ENCODE measurements around the gene AMN1.
A peak's percentile ranks its signal among the peaks of the same experiment; 100 is the strongest.
"Not testable (repeated sequence)": the region's sequence is repeated elsewhere in the genome, so short reads cannot be mapped to it uniquely, and the experiment has no call there.

Gene AMN1

DNA sequence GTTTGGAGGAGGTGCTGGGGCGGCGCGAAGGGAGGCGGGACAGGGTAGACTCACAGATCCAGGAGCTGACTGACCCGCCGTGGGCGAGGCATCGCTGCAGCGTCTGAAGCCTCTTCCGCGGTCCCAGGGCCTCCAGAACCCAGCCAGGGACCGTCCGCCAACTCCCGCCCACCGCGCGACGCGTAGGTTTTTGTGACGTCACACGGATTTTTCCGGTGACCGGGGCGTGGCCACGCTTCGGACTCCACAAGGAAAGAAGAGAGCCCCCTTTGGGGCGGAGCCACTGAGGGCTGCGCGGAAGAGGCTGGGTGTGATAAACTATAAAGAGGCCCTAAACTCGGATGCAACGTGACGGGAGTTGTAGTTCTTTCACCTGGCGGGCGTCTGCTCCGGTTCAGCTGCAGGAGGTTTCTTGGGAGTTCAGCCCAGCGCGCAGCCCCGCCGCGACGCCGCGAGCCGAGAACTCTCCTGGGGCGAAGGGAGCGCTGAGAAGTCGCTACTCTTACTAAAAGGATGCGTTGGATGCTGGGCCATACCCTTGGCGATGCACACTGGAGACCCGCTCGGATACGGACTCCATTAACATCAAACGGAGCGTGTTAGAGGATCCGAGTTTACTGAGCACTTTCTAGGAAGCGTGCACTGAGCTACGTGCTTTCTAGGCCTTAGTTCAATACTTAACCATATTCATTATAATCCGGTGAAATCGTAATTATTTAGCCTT, at the start of gene AMN1:
Gene AMN1, minus strand, starts transcription at position 105 of the 724 bp plus-strand sequence. Its CDS starts 13 bp downstream, at position 92.
- peak; percentile 97 for DNase-seq (ENCODE audit: low read depth)

DNA sequence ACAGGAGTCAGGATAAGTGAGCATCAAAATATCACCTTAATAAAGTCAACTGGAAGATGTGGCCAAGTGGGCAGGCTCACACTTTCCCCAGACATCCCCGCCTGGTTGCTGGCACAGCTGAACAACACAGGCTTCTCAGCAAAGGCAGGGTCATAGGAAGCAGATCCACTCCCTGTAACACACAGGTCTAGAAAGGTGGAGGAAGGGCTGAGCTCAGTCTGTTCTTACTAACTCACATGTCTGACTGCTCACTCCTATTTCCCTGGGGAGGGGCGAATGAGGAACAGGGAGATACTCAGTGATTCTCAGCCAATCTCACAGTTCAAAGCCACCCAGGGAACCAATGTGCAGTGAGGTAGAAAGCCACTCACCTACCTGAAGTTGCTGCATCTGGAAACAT, 45.0 kb upstream of the AMN1 start:
- no peak for DNase-seq (ENCODE audit: low read depth)

DNA sequence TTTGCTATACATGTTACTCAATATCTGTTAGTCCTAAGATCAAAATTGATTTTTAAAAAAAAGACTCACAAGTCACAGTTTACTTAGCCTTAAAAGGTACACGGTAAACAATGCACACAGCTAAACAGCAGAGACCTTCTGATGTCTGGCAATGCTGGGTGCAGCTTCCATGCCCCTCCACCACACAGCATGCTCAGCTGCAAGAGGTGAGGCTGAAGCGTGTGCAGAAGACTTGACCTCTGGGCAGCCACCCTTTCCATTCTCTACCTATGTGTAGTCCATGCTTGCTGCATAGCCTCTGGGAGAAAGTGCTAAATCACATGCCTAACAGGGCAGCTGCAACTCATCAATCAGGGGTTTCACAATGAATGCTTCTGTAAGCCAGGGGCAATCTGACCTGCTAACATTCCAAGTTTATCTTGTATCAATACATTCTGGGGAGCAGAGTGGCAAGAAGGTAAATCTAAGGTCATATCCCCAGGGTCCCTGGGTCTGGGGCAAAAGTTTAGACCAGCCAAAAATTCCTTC, 44.5 kb upstream of the AMN1 start:
- DNase-seq (ENCODE audit: low read depth) = no peak

DNA sequence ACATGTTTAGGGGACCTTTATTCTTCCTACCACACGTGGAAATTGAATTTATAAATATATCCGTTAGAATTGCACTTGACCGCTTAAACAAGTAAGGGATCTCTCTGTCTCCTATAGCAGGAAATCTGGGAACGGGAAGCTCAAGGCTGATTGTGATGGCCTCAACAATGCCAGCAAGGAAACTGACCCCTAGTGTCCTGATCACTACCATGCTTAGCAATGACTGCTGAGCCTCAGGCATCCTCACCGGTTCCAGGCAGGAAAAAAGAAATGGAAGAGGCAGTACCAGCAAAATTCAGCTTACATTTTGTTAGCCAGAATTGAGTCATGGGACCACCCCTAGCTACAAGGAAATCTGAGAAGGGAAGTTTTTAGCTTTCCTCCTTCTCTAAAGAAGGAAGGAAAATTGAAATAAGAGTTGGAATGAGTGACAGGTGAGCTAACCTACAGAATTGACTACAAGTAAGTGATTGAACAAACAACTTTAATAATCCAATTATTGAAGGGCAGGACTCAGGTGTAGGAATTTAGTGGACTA, 43.9 kb upstream of the AMN1 start:
- DNase-seq (ENCODE audit: low read depth) = no peak

DNA sequence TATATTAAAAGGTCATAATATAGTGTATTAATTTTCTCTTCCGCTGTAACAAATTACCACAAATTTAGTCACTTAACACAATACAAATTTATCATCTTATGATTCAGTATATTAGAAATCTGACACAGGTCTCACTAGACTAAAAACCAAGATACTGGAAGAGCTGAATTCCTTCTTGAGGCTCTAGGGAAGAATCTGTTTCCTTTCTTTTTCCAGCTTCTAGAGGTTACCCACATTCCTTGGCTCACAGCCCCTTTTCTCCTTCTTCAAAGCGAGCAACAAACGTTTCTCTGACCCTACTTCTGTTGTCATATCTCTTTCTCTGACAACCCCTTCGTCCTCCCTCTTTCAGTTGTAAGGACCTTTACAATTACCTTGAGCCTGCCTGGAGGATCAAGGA, 43.4 kb upstream of the AMN1 start:
- no peak for DNase-seq (ENCODE audit: low read depth)

DNA sequence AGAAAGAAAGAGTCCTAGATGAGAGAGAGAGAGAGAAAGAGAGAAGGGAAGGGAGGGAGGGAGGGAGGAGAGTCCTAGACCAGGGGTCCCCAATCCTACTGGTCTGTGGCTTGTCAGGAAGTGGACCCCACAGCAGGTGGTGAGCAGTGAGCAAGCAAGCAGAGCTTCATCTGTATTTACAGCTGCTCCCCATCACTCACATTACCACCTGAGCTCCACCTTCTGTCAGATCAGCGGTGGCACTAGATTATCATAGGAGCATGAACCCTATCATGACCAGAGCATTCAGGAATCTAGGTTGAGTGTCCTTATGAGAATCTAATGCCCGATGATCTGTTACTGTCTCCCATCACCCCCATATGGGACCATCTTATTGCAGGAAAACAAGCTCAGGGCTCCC, 39.2 kb upstream of the AMN1 start:
- no peak for DNase-seq (ENCODE audit: low read depth)

DNA sequence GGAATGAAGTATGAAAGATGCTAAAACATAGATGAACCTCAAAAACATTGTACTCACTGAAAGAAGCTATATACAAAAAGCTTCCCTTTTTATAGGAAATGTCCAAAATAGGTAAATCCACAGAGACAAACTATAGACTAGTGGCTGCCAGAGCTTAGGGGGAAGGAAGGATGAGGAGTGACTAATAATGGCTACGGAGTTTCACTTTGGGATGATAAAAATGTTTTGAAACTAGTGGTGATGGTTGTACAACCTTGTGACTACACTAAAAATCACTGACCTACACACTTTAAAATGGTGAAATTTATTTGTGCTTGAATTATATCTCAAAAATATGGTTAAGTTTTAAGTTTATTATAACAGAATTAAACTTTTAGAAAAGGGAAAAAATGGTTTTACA, 37.1 kb upstream of the AMN1 start:
- no peak for DNase-seq (ENCODE audit: low read depth)

DNA sequence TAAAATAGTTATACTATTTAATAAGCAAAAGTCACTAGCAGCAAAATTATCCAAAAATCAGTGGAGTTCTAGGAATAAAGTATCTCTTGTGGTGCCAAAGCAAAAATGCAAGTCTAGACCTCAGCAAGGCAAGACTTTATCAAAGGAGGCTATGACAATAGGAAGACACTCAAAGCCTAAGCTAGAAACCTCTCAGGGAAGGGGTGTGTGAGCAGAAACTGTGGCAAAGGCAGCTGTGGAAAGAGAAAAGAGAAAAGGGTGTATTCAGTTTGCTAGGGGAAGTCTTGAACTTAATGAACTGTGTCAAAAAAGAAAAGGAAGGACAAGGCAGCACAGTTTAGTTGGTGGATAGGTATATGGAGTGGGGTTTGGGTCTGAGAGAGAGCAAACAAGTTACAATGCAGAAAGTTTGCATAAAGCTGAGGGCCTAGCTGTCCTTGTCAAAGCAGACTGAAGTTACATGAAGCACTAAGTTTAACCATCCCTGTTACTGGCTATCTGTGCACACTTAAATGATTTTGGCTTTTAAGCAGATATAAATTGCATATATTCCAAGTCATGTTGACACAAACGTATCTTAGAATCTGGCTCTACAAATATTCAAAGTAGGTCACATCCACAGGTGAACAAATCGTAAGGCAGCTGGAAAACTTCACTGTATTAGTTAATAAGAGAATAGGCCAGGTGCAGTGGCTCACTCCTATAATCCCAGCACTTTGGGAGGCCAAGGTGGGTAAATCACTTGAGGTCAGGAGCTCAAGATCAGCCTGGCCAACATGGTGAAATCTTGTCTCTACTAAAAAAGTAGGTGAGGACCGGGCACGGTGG, 31.0 kb upstream of the AMN1 start:
- DNase-seq (ENCODE audit: low read depth) = no peak

DNA sequence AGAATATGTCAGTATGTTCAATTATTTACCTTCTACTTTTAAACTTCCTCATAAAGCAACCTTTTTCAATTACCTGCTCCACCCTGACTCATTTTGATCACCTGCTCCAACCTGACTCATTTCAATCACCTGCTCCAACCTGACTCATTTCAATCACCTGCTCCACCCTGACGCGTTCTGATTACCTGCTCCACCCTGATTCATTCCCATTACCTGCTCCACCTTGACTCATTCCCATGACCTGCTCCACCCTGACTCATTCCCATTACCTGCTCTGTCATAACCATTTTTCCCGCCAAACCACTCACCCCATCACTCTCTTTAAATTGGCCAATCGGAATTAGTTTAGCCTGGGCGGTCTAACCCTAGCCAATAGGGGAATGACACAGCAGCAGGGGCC, 29.5 kb upstream of the AMN1 start:
- not testable (repeated sequence) for DNase-seq (ENCODE audit: low read depth)

DNA sequence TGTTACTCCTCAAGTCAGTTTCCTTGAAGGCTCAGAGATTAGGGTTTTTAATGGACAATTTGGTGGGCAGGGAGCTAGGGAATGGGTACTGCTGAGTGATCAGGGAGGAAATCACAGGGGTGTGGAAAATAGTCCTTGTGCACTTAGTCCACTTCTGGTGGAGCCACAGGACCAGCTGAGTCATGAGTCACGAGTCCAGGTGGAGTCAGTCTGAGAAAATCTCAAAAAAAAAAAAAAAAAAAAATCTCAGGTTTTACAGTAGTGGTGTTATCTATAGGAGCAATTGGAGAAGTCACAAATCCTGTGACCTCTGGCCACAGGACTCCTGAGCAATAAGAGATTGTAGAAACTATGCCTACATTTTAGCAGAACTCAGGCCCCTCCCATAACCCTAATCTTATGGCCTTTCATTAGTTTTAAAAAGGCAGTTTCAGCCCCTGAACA, 28.2 kb upstream of the AMN1 start:
- no peak for DNase-seq (ENCODE audit: low read depth)

DNA sequence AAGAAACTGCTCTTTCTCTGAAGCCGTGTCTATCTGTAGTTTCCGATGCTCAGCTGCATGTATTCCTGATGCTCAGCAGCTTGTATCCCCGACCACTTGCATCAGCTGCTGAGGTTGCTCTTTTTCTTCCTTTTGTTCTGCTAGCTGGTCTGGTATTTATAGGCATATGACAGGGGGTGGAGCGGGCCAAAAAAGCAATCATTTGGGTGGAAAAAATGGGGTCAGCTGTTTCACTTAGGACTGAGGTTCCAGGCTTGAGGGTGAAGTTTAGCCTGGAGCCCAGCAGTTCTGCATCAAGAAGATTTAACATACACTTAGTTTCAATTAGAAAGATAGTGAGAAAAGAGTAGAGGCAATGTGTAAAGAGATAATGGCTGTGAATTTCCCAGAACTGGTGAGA, 23.6 kb upstream of the AMN1 start:
- DNase-seq (ENCODE audit: low read depth) = no peak

DNA sequence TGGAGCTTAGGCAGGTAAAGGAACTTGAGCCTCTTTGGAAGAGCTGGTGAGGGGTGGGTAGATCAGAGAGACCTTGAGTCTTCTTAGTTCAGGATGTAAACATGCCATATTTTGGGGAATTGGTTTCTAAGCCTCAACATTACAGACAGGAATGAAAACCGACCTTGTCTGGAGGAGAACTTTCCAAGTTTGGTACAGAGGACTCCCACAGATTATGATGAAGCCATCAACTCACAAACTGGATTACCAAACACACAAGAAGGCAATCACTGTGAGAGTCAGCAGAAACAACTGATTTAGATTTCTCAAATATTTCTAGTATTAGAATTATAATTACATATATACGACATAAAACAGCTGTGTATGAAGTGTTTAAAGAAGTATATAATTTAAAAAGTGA, 22.3 kb upstream of the AMN1 start:
- no peak for DNase-seq (ENCODE audit: low read depth)

DNA sequence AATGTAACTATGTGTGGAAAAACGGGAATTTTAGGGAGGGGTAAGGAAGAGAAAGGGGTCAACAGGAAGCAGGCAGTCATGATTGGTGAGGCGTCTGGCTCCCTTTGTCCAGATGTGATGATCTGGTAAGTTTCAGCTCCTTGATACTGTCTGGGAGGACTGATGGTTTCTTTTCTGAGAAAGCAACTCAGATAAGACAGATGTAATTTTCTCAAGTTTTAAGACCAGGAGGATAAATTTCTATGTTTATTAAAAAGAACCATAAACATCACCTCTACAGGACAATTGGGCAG, 21.9 kb upstream of the AMN1 start:
- no peak for DNase-seq (ENCODE audit: low read depth)

DNA sequence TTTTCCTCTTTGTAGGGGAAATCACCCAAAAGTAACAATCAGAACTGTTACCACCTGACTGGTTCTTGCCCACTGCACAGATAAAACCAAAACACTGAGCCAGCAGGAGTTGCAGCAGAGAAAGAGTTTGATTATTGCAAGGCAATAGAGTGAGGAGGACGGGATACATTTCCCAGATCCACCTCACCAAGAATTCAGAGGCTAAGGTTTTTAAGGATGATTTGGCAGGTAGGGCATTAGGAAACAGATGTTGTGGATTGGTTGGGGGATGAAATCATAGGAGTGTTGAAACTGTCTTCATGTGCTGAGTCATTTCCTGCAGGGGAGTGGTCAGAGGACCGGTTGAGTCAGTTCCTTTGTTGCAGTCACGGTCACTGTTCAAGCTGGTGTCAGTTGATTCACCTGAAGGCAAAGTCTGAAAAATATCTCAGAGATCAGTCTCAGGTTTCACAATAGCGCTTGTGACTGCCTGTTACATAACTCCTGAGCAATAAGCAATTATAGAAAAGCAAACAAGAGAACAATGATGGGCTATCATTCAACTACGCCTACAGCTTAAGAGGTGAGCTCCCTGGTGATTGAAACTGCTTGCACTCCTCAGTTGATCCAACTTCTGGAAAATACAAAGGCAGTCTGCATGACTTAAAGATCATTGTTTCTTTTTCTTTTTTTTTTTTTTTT, 20.3 kb upstream of the AMN1 start:
- DNase-seq (ENCODE audit: low read depth) = peak; percentile 87

DNA sequence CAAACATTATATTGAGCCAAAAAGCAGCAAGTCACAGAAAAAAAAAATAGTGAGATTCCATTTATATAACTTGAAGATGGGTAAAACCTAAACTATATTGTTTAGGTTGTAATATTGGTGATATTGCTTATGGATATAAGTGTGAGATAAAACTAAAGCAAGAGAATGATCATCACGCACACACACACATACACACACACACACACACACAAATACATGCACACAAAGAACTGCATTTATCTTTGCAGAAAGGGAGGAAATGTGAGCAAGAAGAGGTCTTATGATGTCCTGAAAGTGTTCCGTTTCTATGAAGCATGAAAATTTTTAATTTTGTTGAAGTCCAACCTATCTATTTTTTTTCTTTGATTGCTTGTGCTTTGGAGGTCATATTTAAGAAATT, 16.4 kb upstream of the AMN1 start:
- DNase-seq (ENCODE audit: low read depth) = no peak

DNA sequence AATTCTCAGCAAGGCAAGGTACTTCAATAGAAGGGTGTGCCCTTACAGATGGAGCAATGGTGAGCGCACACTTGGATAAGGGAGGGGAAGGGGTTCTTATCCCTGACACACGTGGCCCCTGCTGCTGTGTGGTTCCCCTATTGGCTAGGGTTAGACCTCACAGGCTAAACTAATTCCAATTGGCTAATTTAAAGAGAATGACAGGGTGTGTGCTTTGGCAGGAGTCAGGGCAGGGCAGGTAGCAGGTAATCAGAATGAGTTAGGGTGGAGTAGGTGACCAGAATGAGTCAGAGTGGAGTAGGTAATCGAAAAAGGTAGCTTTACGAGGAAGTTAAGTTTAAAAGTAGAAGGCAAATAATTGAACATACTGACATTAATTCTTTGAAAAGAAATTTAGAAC, 15.5 kb upstream of the AMN1 start:
- DNase-seq (ENCODE audit: low read depth) = not testable (repeated sequence)

DNA sequence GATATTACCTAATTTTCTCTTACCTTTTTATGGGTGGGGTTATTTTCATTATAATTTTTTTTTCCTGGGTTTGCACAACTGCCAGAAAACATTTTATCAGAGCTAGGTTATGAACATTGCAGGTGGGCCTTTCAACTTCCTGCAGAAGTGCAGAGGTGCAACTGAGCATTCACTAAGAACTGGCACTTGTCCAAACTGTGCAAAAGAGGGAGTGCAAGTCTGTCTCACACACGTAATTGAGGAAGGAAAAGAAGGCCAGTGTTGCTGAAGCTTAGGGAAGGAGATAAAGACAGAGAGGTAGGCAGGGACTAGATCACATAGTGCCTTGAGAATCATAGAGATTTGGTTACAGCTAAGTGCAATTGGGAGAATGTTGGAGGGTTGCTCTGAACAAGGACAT, 14.1 kb upstream of the AMN1 start:
- DNase-seq (ENCODE audit: low read depth) = no peak

DNA sequence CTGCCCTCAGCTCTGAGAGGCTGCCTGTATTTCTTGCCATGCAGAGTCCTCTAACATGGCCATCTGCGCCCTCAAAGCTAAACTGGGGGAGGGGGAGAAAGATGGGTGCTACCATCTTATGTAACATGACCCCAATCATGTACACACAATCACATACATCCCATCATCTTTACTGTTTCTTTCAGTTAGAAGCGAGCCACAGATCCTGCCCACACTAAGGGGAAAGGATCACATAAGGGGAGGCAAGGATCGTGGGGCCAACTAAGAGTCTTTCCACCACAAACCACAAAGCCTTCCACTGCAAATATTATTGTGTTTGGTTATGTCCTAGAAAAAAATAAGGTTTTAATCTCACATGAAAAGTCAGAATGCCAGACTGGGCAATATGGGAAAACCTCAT, 11.8 kb upstream of the AMN1 start:
- no peak for DNase-seq (ENCODE audit: low read depth)

DNA sequence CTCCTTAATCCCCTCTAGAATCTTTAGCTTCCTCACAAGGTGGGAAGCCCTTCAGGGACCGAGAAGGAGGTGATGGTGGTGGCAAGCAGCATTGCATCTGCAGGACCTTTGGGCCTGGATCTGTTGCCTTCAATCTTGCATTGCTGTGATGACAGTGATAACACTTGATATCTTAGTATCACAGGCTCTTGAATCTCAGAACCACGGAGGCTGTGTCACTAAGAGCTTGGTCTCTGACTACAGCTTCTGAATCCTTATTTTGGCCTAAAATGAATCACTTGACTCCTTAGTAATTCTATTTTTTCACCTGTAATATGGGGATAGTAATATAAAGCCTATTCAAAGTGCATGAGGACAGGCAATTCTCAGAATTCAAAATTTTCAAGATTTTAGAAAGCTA, 8.9 kb upstream of the AMN1 start:
- DNase-seq (ENCODE audit: low read depth) = no peak

DNA sequence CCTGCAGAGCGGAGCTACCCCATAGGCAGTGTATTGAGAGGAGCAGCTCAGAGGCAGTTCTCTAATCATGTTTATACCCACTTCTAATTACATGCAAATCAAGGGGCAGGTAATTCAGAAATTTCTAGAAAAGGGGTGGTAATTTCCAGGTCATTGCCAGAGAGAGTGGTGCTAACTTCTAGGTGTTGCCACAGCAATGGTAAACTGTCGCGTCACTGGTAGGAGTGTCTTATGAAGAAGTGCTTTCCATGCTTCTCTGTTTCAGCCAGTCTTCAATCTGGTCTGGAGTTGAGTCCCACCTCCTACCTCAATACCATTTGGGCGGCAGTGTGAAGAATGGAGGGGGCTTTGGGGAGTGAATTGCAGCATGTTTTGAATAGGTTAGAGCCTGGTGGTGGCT, 8.5 kb upstream of the AMN1 start:
- DNase-seq (ENCODE audit: low read depth) = no peak

DNA sequence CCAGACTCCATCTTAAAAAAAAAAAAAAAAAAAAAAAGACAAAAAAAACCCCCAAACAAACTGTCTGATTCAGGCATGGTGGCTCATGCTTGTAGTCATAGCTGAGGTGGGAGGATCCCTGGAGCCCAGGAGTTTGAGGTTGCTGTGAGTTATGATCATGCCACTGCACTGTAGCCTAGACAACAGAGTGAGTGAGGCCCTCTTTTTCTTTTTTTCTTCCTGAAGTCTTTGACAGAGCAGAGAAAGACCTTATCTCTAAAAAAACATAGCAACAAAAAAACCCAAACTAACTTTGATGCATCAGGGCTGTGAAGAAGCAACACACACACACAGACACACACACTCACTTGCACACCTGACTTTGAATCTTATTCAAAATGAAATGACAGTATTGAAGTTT, 7.7 kb upstream of the AMN1 start:
- peak; percentile 55 for DNase-seq (ENCODE audit: low read depth)

DNA sequence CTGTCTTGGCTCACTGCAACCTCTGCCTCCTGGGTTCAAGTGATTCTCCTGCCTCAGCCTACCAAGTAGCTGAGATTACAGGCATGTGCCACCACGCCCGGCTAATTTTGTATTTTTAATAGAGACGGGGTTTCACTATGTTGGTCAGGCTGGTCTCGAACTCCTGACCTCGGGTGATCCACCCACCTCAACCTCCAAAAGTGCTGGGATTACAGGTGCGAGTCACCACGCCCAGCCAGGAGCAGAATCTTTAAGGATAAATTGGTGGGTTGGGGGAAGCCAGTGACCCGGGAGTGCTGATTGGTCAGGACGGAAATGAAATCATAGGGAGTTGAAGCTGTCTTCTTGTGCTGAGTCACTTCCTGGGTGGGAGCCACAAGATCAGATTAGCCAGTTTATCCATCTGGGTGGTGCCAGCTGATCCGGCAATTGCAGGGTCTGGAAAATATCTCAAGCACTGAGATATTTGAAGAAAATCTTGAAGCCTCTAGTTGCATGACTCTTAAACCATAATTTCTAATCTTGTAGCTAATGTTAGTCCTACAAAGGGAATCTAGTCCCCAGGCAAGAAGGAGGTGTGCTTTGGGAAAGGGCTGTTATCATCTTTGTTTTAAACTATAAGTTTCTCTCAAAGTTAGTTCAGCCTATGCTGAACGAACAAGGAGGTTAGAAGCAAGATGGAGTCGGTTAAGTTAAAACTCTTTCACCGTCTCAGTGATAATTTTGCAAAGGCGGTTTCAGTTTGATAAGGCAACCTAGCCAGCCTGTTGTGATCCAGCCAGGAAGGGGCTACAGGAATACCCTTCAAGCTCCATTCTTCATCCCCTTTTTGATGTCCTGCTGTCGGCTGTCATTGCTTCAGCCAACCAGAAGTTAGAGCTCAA, 5.0 kb upstream of the AMN1 start:
- DNase-seq (ENCODE audit: low read depth) = not testable (repeated sequence)

Measured in GM04503 (cell line).